ENCODE results near the gene CROCC2. TPM values are rescaled to one million over a fixed set of nuclear protein-coding genes. Genes with fewer than 3 reads are reported as not detected.

CROCC2 gene
- total RNA-seq, 2 experiments from 2014 or later: not detected

GRCh38 chr2:240878341-240878936 lies 27.7 kb upstream of the CROCC2 start:
- Histone ChIP-seq H3K4me3 (ENCODE audit: low read depth, low read length, poor library complexity, severe bottlenecking) (no peak overlapping the region), H4K20me1 (ENCODE audit: insufficient read depth, low read length) (no peaks in the 10 kb centered on the region), H3K4me2 (ENCODE audit: low read length) (no peak overlapping the region), H3K27ac (ENCODE audit: low read depth, low read length, poor library complexity, severe bottlenecking) (no peak overlapping the region), H3K79me2 (ENCODE audit: insufficient read depth, low read depth, low read length) (no peaks in the 10 kb centered on the region), H3K9me3 (ENCODE audit: low read length) (no peaks in the 10 kb centered on the region), H3K36me3 (ENCODE audit: insufficient read depth, low read length) (no peaks in the 10 kb centered on the region), H2AFZ (ENCODE audit: low read length) (no peak overlapping the region), H3K9me2 (ENCODE audit: insufficient read depth, low read length) (no peaks in the 10 kb centered on the region), H3K4me1 (ENCODE audit: insufficient read depth, low read length, poor library complexity, severe bottlenecking) (no peaks in the 10 kb centered on the region)
- DNase-seq (ENCODE audit: low spot score): no peak
- CTCF ChIA-PET (ENCODE audit: unreplicated experiment): no interaction called here
- intact Hi-C loops (cut with micrococcal nuclease; ENCODE audit: unreplicated experiment): no loop called here
- TF ChIP-seq EZH2phosphoT487 (IDR thresholded peaks at IDR 0.05; ENCODE audit: borderline replicate concordance, low read depth, low read length) (no peak), CTCF (conservative IDR thresholded peaks at IDR 0.05; ENCODE audit: low read length) (no peak)
- POLR2A ChIA-PET: no interaction called here
- BruUV-seq (replicated peaks): no TSS peak

GRCh38 chr2:240879105-240879504 lies 27.0 kb upstream of the CROCC2 start:
- DNase-seq (ENCODE audit: low spot score): no peak
- Histone ChIP-seq H3K36me3 (ENCODE audit: insufficient read depth, low read length) (no peaks in the 10 kb centered on the region), H3K79me2 (ENCODE audit: insufficient read depth, low read depth, low read length) (no peaks in the 10 kb centered on the region), H3K4me3 (ENCODE audit: low read depth, low read length, poor library complexity, severe bottlenecking) (no peak overlapping the region), H3K27ac (ENCODE audit: low read depth, low read length, poor library complexity, severe bottlenecking) (no peak overlapping the region), H3K4me1 (ENCODE audit: insufficient read depth, low read length, poor library complexity, severe bottlenecking) (no peaks in the 10 kb centered on the region), H3K4me2 (ENCODE audit: low read length) (no peak overlapping the region), H3K9me3 (ENCODE audit: low read length) (no peaks in the 10 kb centered on the region), H2AFZ (ENCODE audit: low read length) (no peak overlapping the region), H3K9me2 (ENCODE audit: insufficient read depth, low read length) (no peaks in the 10 kb centered on the region), H4K20me1 (ENCODE audit: insufficient read depth, low read length) (no peaks in the 10 kb centered on the region)
- TF ChIP-seq CTCF (conservative IDR thresholded peaks at IDR 0.05; ENCODE audit: low read length): no peak
- no peak for TF ChIP-seq EZH2phosphoT487 (IDR thresholded peaks at IDR 0.05; ENCODE audit: borderline replicate concordance, low read depth, low read length)
- BruUV-seq (replicated peaks): no TSS peak
- CTCF ChIA-PET (ENCODE audit: unreplicated experiment): no interaction called here
- POLR2A ChIA-PET: no interaction called here
- intact Hi-C loops (cut with micrococcal nuclease; ENCODE audit: unreplicated experiment): no loop called here

- Histone ChIP-seq H3K79me2 (ENCODE audit: insufficient read depth, low read depth, low read length) (no peaks in the 10 kb centered on the region), H3K9me3 (ENCODE audit: low read length) (no peaks in the 10 kb centered on the region), H3K4me2 (ENCODE audit: low read length) (no peak overlapping the region), H3K9me2 (ENCODE audit: insufficient read depth, low read length) (no peaks in the 10 kb centered on the region), H3K36me3 (ENCODE audit: insufficient read depth, low read length) (no peaks in the 10 kb centered on the region), H3K4me3 (ENCODE audit: low read depth, low read length, poor library complexity, severe bottlenecking) (no peak overlapping the region), H4K20me1 (ENCODE audit: insufficient read depth, low read length) (no peaks in the 10 kb centered on the region), H2AFZ (ENCODE audit: low read length) (no peak overlapping the region), H3K4me1 (ENCODE audit: insufficient read depth, low read length, poor library complexity, severe bottlenecking) (no peaks in the 10 kb centered on the region), H3K27ac (ENCODE audit: low read depth, low read length, poor library complexity, severe bottlenecking) (no peak overlapping the region)
- ChIA-PET CTCF (ENCODE audit: unreplicated experiment) (no interaction called here), POLR2A (no interaction called here)
- TF ChIP-seq CTCF (conservative IDR thresholded peaks at IDR 0.05; ENCODE audit: low read length) (no peak), EZH2phosphoT487 (IDR thresholded peaks at IDR 0.05; ENCODE audit: borderline replicate concordance, low read depth, low read length) (no peak)
- intact Hi-C loops (cut with micrococcal nuclease; ENCODE audit: unreplicated experiment): no loop called here
- BruUV-seq (replicated peaks): no TSS peak
- DNase-seq (ENCODE audit: low spot score): no peak
Observed at GRCh38 chr2:240881913-240882312, 24.2 kb upstream of the CROCC2 start.
